Neuronal stem cell (in vitro differentiated cells): ENCODE data around the gene GABBR2.

Experiments used
- DNase-seq: peaks from one replicate; pipeline ENCODE4 v3.0.0-alpha.2; 2013; ENCODE audit warnings: low spot score
- H2AFZ ChIP-seq: one replicate; pipeline ENCODE4 v1.6.1; 2013; ENCODE audit warnings: mild to moderate bottlenecking, low read length, inconsistent platforms
- H2AK5ac ChIP-seq: 2 replicates; pipeline ENCODE4 v1.6.1; 2013; ENCODE audit warnings: low read depth, mild to moderate bottlenecking, inconsistent platforms, low read length, moderate library complexity, mixed read lengths
- H2BK120ac ChIP-seq: 2 replicates; pipeline ENCODE4 v1.6.1; 2013; ENCODE audit warnings: low read depth, mild to moderate bottlenecking, inconsistent platforms, low read length, moderate library complexity, mixed read lengths
- H2BK12ac ChIP-seq: one replicate; pipeline ENCODE4 v1.6.1; 2013; ENCODE audit warnings: low read length, inconsistent platforms
- H2BK15ac ChIP-seq: 2 replicates; pipeline ENCODE4 v1.6.1; 2013; ENCODE audit warnings: mild to moderate bottlenecking, low read length, inconsistent platforms, mixed read lengths
- H2BK5ac ChIP-seq: one replicate; pipeline ENCODE4 v1.6.1; 2013; ENCODE audit warnings: inconsistent platforms, mild to moderate bottlenecking, low read length, moderate library complexity
- H3K14ac ChIP-seq: one replicate; pipeline ENCODE4 v1.6.1; 2013; ENCODE audit warnings: low read length, inconsistent platforms
- H3K18ac ChIP-seq: 2 replicates; pipeline ENCODE4 v1.6.1; 2013; ENCODE audit warnings: low read length, inconsistent platforms
- H3K23ac ChIP-seq: 2 replicates; pipeline ENCODE4 v1.6.1; 2013; ENCODE audit warnings: low read depth, mild to moderate bottlenecking, mixed read lengths, low read length, inconsistent platforms; ENCODE audit not compliant: poor library complexity
- H3K27ac ChIP-seq: replicated peaks from 3 replicates; pipeline ENCODE4 v1.5.1; 2013; ENCODE audit warnings: low read length, inconsistent platforms
- H3K27me3 ChIP-seq, 3 experiments: 2 replicates each; pipeline ENCODE4 v1.6.1; 2013; ENCODE audit warnings: low read length in 3 of 3, mild to moderate bottlenecking in 2 of 3, inconsistent platforms in 1 of 3, low read depth in 1 of 3, mixed read lengths in 1 of 3, moderate library complexity in 1 of 3; ENCODE audit not compliant: control insufficient read depth in 3 of 3, insufficient read depth in 3 of 3
- H3K36me3 ChIP-seq, 2 donors: replicated peaks in 1 of 2; 2 replicates each; pipeline ENCODE4 v1.6.1; 2013; ENCODE audit warnings: low read length in 2 of 2; ENCODE audit not compliant: control insufficient read depth in 2 of 2, insufficient read depth in 2 of 2
- H3K4ac ChIP-seq: 2 replicates; pipeline ENCODE4 v1.6.1; 2013; ENCODE audit warnings: inconsistent platforms, mild to moderate bottlenecking, low read length, moderate library complexity
- H3K4me1 ChIP-seq, 2 donors: 1 replicate in 1 of 2; 2 replicates in 1 of 2; pipeline ENCODE4 v1.6.1; 2013; ENCODE audit warnings: low read length in 2 of 2, low read depth in 1 of 2; ENCODE audit not compliant: control insufficient read depth in 2 of 2, insufficient read depth in 1 of 2
- H3K4me2 ChIP-seq: one replicate; pipeline ENCODE4 v1.6.1; 2013; ENCODE audit warnings: mild to moderate bottlenecking, low read length, inconsistent platforms; ENCODE audit not compliant: insufficient read depth, poor library complexity, severe bottlenecking
- H3K4me3 ChIP-seq, 2 donors: 2 replicates each; pipeline ENCODE4 v1.5.1; 2013; ENCODE audit warnings: low read length in 2 of 2, mild to moderate bottlenecking in 2 of 2, inconsistent platforms in 1 of 2, moderate library complexity in 1 of 2
- H3K79me1 ChIP-seq: one replicate; pipeline ENCODE4 v1.6.1; 2013; ENCODE audit warnings: low read depth, mild to moderate bottlenecking, inconsistent platforms, low read length, moderate library complexity
- H3K9ac ChIP-seq: one replicate; pipeline ENCODE4 v1.6.1; 2013; ENCODE audit warnings: mild to moderate bottlenecking, low read depth, low read length, inconsistent platforms; ENCODE audit not compliant: poor library complexity
- H3K9me3 ChIP-seq, 2 donors: replicated peaks in 1 of 2; 2 replicates each; pipeline versions ENCODE3 to v1.6.1; 2013; ENCODE audit warnings: low read length in 2 of 2, mild to moderate bottlenecking in 2 of 2, inconsistent platforms in 1 of 2, low read depth in 1 of 2, mixed read lengths in 1 of 2, moderate library complexity in 1 of 2; ENCODE audit not compliant: control insufficient read depth in 2 of 2, insufficient read depth in 1 of 2
- H4K8ac ChIP-seq: one replicate; pipeline ENCODE4 v1.6.1; 2013; ENCODE audit warnings: low read depth, mild to moderate bottlenecking, inconsistent platforms, low read length, moderate library complexity
- H4K91ac ChIP-seq: one replicate; pipeline ENCODE4 v1.6.1; 2013; ENCODE audit warnings: low read length, low read depth, mild to moderate bottlenecking, inconsistent platforms; ENCODE audit not compliant: poor library complexity
- WGBS, 2 donors: extraction: QIAGEN DNeasy Blood & Tissue Kit; methylation state at CpG; one replicate each; pipeline ENCODE4 v1.1.7; 2013; ENCODE audit warnings: missing lambda C conversion rate in 2 of 2, mixed read lengths in 1 of 2; ENCODE audit not compliant: insufficient read length in 2 of 2, insufficient replicate concordance in 1 of 2; ENCODE audit errors: extremely low coverage in 2 of 2; 5-methylcytosine and 5-hydroxymethylcytosine counted together

Gene GABBR2

GRCh38 chr9:98522487-98522886, 186.2 kb downstream of the GABBR2 start:
- DNase-seq = no peak
- Histone ChIP-seq H4K8ac (no peak overlapping the region), H2BK12ac (no peak overlapping the region), H3K14ac (no peak overlapping the region), H3K9ac (no peak overlapping the region), H3K79me1 (no peaks in the 10 kb centered on the region), H2AK5ac (no peak overlapping the region), H2BK120ac (no peak overlapping the region), H3K4me1 (peaks cover 0 to 2% of the 10 kb centered on the region in 2 donors), H3K4me2 (no peak overlapping the region), H3K23ac (no peak overlapping the region), H3K27me3 (no peaks in the 10 kb centered on the region), H2BK5ac (no peak overlapping the region), H3K18ac (no peak overlapping the region), H3K4ac (no peak overlapping the region), H2BK15ac (no peak overlapping the region), H3K4me3 (no peak overlapping the region), H2AFZ (no peak overlapping the region), H3K36me3 (no peaks in the 10 kb centered on the region), H4K91ac (no peak overlapping the region), H3K9me3 (no peaks in the 10 kb centered on the region), H3K27ac (no peak overlapping the region)

GRCh38 chr9:98521141-98521540, 187.6 kb downstream of the GABBR2 start:
- Histone ChIP-seq H4K8ac (no peak overlapping the region), H3K23ac (no peak overlapping the region), H3K4ac (no peak overlapping the region), H3K14ac (no peak overlapping the region), H2AFZ (no peak overlapping the region), H2BK5ac (no peak overlapping the region), H3K36me3 (no peaks in the 10 kb centered on the region), H2AK5ac (no peak overlapping the region), H3K27ac (no peak overlapping the region), H2BK12ac (no peak overlapping the region), H2BK120ac (no peak overlapping the region), H3K9ac (no peak overlapping the region), H3K4me1 (peaks cover 0 to 2% of the 10 kb centered on the region in 2 donors), H4K91ac (no peak overlapping the region), H3K79me1 (no peaks in the 10 kb centered on the region), H3K9me3 (no peaks in the 10 kb centered on the region), H2BK15ac (no peak overlapping the region), H3K27me3 (no peaks in the 10 kb centered on the region), H3K18ac (no peak overlapping the region), H3K4me3 (no peak overlapping the region), H3K4me2 (no peak overlapping the region)
- WGBS, 2 donors = no CpG with 5 or more reads among the region's 3 CpGs
- DNase-seq = no peak

- Histone ChIP-seq H2AK5ac (no peak overlapping the region), H3K4me3 (no peak overlapping the region), H2AFZ (no peak overlapping the region), H3K9me3 (no peaks in the 10 kb centered on the region), H4K91ac (no peak overlapping the region), H3K27ac (no peak overlapping the region), H3K27me3 (no peaks in the 10 kb centered on the region), H2BK120ac (no peak overlapping the region), H2BK15ac (no peak overlapping the region), H3K4ac (no peak overlapping the region), H3K18ac (no peak overlapping the region), H2BK12ac (no peak overlapping the region), H3K23ac (no peak overlapping the region), H3K36me3 (no peaks in the 10 kb centered on the region), H3K4me2 (no peak overlapping the region), H3K79me1 (no peaks in the 10 kb centered on the region), H2BK5ac (no peak overlapping the region), H3K9ac (no peak overlapping the region), H3K14ac (no peak overlapping the region), H3K4me1 (peaks cover 0 to 2% of the 10 kb centered on the region in 2 donors), H4K8ac (no peak overlapping the region)
- no peak for DNase-seq
- WGBS, 2 donors = no CpG with 5 or more reads among the region's 7 CpGs
Measured at GRCh38 chr9:98520221-98520960, 188.3 kb downstream of the GABBR2 start.

GRCh38 chr9:98519641-98520040, 189.1 kb downstream of the GABBR2 start:
- no peak overlapping the region for H2BK120ac ChIP-seq
- H3K9ac ChIP-seq = no peak overlapping the region
- H3K36me3 ChIP-seq = no peaks in the 10 kb centered on the region
- no peak overlapping the region for H3K14ac ChIP-seq
- DNase-seq = no peak
- H3K23ac ChIP-seq = no peak overlapping the region
- H3K18ac ChIP-seq = no peak overlapping the region
- peaks cover 0 to 2% of the 10 kb centered on the region in 2 donors for H3K4me1 ChIP-seq
- H2BK12ac ChIP-seq = no peak overlapping the region
- no peak overlapping the region for H3K4me3 ChIP-seq
- no peak overlapping the region for H2BK15ac ChIP-seq
- H4K91ac ChIP-seq = no peak overlapping the region
- no peak overlapping the region for H2AK5ac ChIP-seq
- no peaks in the 10 kb centered on the region for H3K79me1 ChIP-seq
- H3K27me3 ChIP-seq = no peaks in the 10 kb centered on the region
- no peak overlapping the region for H3K27ac ChIP-seq
- no peak overlapping the region for H2AFZ ChIP-seq
- no peak overlapping the region for H3K4ac ChIP-seq
- no peak overlapping the region for H2BK5ac ChIP-seq
- no CpG with 5 or more reads among the region's 3 CpGs for WGBS, 2 donors
- H4K8ac ChIP-seq = no peak overlapping the region
- H3K9me3 ChIP-seq = no peaks in the 10 kb centered on the region
- H3K4me2 ChIP-seq = no peak overlapping the region
